H9 (cell line): ENCODE measurements around the gene MZF1. TPM values are rescaled to one million over a fixed set of nuclear protein-coding genes. Genes with fewer than 3 reads are reported as not detected.
A peak's percentile ranks its signal among the peaks of the same experiment; 100 is the strongest.

Source experiments
- DNase-seq: peaks from one replicate; pipeline ENCODE4 v3.0.0-alpha.2; 2017
- H2AFZ ChIP-seq: one replicate; pipeline ENCODE4 v1.6.1; 2013; ENCODE audit warnings: mild to moderate bottlenecking, low read length, control low read depth, moderate library complexity
- H2AK5ac ChIP-seq: 2 replicates; pipeline ENCODE4 v1.6.1; 2013; ENCODE audit warnings: low read length, control low read depth, mixed read lengths; ENCODE audit not compliant: insufficient read length
- H2BK120ac ChIP-seq: one replicate; pipeline ENCODE4 v1.6.1; 2013; ENCODE audit warnings: low read depth, mild to moderate bottlenecking, low read length, control low read depth, inconsistent platforms; ENCODE audit not compliant: poor library complexity, severe bottlenecking
- H2BK12ac ChIP-seq: 2 replicates; pipeline ENCODE4 v1.6.1; 2013; ENCODE audit warnings: low read length, control low read depth, mixed read lengths, low read depth; ENCODE audit not compliant: insufficient read length
- H2BK15ac ChIP-seq: 2 replicates; pipeline ENCODE4 v1.6.1; 2013; ENCODE audit warnings: low read depth, low read length, control low read depth
- H2BK20ac ChIP-seq: one replicate; pipeline ENCODE4 v1.6.1; 2013; ENCODE audit warnings: low read depth, mild to moderate bottlenecking, low read length, control low read depth, inconsistent platforms; ENCODE audit not compliant: poor library complexity, severe bottlenecking
- H2BK5ac ChIP-seq: 2 replicates; pipeline ENCODE4 v1.6.1; 2013; ENCODE audit warnings: low read length, control low read depth, mixed read lengths; ENCODE audit not compliant: insufficient read length
- H3K14ac ChIP-seq: 2 replicates; pipeline ENCODE4 v1.6.1; 2013; ENCODE audit warnings: low read length, control low read depth; ENCODE audit not compliant: insufficient read depth
- H3K18ac ChIP-seq: 2 replicates; pipeline ENCODE4 v1.6.1; 2013; ENCODE audit warnings: low read depth, mild to moderate bottlenecking, mixed read lengths, low read length, control low read depth; ENCODE audit not compliant: insufficient read length
- H3K23ac ChIP-seq: 2 replicates; pipeline ENCODE4 v1.6.1; 2013; ENCODE audit warnings: low read length, control low read depth, mixed read lengths, low read depth; ENCODE audit not compliant: insufficient read length
- H3K23me2 ChIP-seq: 2 replicates; pipeline ENCODE4 v1.6.1; 2013; ENCODE audit warnings: low read depth, mild to moderate bottlenecking, mixed read lengths, low read length, control low read depth; ENCODE audit not compliant: insufficient read length, poor library complexity, severe bottlenecking
- H3K27ac ChIP-seq: 2 replicates; pipeline ENCODE4 v1.5.1; 2013; ENCODE audit warnings: low read length, control low read depth, mixed read lengths, low read depth; ENCODE audit not compliant: insufficient read length
- H3K27me3 ChIP-seq: 2 replicates; pipeline ENCODE4 v1.6.1; 2013; ENCODE audit warnings: low read length, control low read depth, inconsistent platforms; ENCODE audit not compliant: insufficient read depth
- H3K4ac ChIP-seq: 2 replicates; pipeline ENCODE4 v1.6.1; 2013; ENCODE audit warnings: low read depth, mild to moderate bottlenecking, control low read depth, inconsistent platforms, low read length, moderate library complexity
- H3K4me1 ChIP-seq: 2 replicates; pipeline ENCODE4 v1.6.1; 2013; ENCODE audit warnings: low read length, control low read depth, inconsistent platforms; ENCODE audit not compliant: insufficient read depth
- H3K4me2 ChIP-seq: 2 replicates; pipeline ENCODE4 v1.6.1; 2013; ENCODE audit warnings: low read length, control low read depth, mixed read lengths; ENCODE audit not compliant: insufficient read length, insufficient read depth
- H3K56ac ChIP-seq: 2 replicates; pipeline ENCODE4 v1.6.1; 2013; ENCODE audit warnings: low read depth, mild to moderate bottlenecking, mixed read lengths, low read length, control low read depth; ENCODE audit not compliant: insufficient read length
- H3K79me1 ChIP-seq: 2 replicates; pipeline ENCODE4 v1.6.1; 2013; ENCODE audit warnings: low read depth, mild to moderate bottlenecking, moderate library complexity, low read length, control low read depth, inconsistent platforms; ENCODE audit not compliant: insufficient read depth, poor library complexity, severe bottlenecking
- H3K79me2 ChIP-seq: 2 replicates; pipeline ENCODE4 v1.6.1; 2013; ENCODE audit warnings: low read length, control low read depth, inconsistent platforms; ENCODE audit not compliant: insufficient read depth
- H3K9ac ChIP-seq: 2 replicates; pipeline ENCODE4 v1.6.1; 2013; ENCODE audit warnings: low read length, control low read depth, mixed read lengths; ENCODE audit not compliant: insufficient read length; ENCODE audit errors: extremely low read depth
- H3K9me3 ChIP-seq: one replicate; pipeline ENCODE4 v1.6.1; 2013; ENCODE audit warnings: low read depth, low read length, inconsistent platforms; ENCODE audit not compliant: control insufficient read depth
- H3T11ph ChIP-seq: one replicate; pipeline ENCODE4 v1.6.1; 2013; ENCODE audit warnings: mild to moderate bottlenecking, low read length, control low read depth, inconsistent platforms
- H4K20me1 ChIP-seq: one replicate; pipeline ENCODE4 v1.6.1; 2013; ENCODE audit not compliant: control insufficient read depth, insufficient read length, insufficient read depth
- H4K5ac ChIP-seq: 2 replicates; pipeline ENCODE4 v1.6.1; 2013; ENCODE audit warnings: low read depth, mild to moderate bottlenecking, mixed read lengths, low read length, control low read depth; ENCODE audit not compliant: insufficient read length
- H4K8ac ChIP-seq: replicated peaks from 2 replicates; pipeline ENCODE4 v1.6.1; 2013; ENCODE audit warnings: low read length, control low read depth, mixed read lengths, low read depth; ENCODE audit not compliant: insufficient read length
- H4K91ac ChIP-seq: 2 replicates; pipeline ENCODE4 v1.6.1; 2013; ENCODE audit warnings: low read depth, mild to moderate bottlenecking, moderate library complexity, mixed read lengths, low read length, control low read depth; ENCODE audit not compliant: insufficient read length
- H3K27ac Mint-ChIP-seq, 3 experiments: 2 replicates in 2 of 3; 3 replicates in 1 of 3; pipeline ENCODE4 v1.8.0; 2020 to 2021; ENCODE audit warnings: mixed read lengths in 3 of 3, mild to moderate bottlenecking in 1 of 3, moderate library complexity in 1 of 3
- H3K27me3 Mint-ChIP-seq: 2 replicates; pipeline ENCODE4 v1.8.0; 2021; ENCODE audit warnings: low read depth, mild to moderate bottlenecking, moderate library complexity, mixed read lengths
- H3K36me3 Mint-ChIP-seq, 3 experiments: 2 replicates in 2 of 3; 3 replicates in 1 of 3; pipeline ENCODE4 v1.8.0; 2020 to 2021; ENCODE audit warnings: low read depth in 3 of 3, mixed read lengths in 3 of 3; ENCODE audit not compliant: insufficient read depth in 1 of 3
- H3K4me1 Mint-ChIP-seq, 2 experiments: 2 replicates each; pipeline ENCODE4 v1.8.0; 2020; ENCODE audit warnings: mixed read lengths in 2 of 2
- H3K4me3 Mint-ChIP-seq, 2 experiments: 2 replicates in 1 of 2; 3 replicates in 1 of 2; pipeline ENCODE4 v1.8.0; 2020 to 2021; ENCODE audit warnings: mild to moderate bottlenecking in 2 of 2, mixed read lengths in 2 of 2, moderate library complexity in 1 of 2
- H3K9me3 Mint-ChIP-seq, 2 experiments: 2 replicates in 1 of 2; 3 replicates in 1 of 2; pipeline ENCODE4 v1.8.0; 2020; ENCODE audit warnings: mild to moderate bottlenecking in 2 of 2, mixed read lengths in 2 of 2, moderate library complexity in 1 of 2
- CTCF ChIP-seq: fragments of 200-600 bp; sonication (generic); conservative IDR thresholded peaks from 3 replicates; pipeline ENCODE4 v1.8.0; 2021; ENCODE audit warnings: antibody characterized with exemption, mild to moderate bottlenecking
- WGBS: extraction: QIAGEN DNeasy Blood & Tissue Kit; methylation state at CpG from one replicate; pipeline ENCODE4 v1.1.7; 2013; ENCODE audit warnings: missing lambda C conversion rate, low lambda C conversion rate, mixed read lengths; ENCODE audit not compliant: insufficient read length; ENCODE audit errors: extremely low coverage; 5-methylcytosine and 5-hydroxymethylcytosine counted together
- total RNA-seq: library from RNA; stranded (reverse); gene quantifications from 2 replicates; pipeline ENCODE4 v1.2.1, GENCODE V29; 2021

Gene MZF1
- total RNA-seq, 1 experiment from 2014 or later = 23.6 TPM

GRCh38 chr19:58560007-58560887, 12.9 kb downstream of the MZF1 start:
- TF ChIP-seq CTCF = no peak
- no peak overlapping the region for H2BK15ac ChIP-seq
- peaks cover 4% of the 10 kb centered on the region for H3K23me2 ChIP-seq
- H3K23ac ChIP-seq = no peak overlapping the region
- Mint-ChIP-seq H3K27ac (peak overlapping the region; percentile 51 to 100 (median 100); a peak in 4 of 7 replicates), H3K9me3 (no peaks in the 10 kb centered on the region; a peak in 1 of 5 replicates), H3K4me1 (peaks cover 12 to 31% of the 10 kb centered on the region in 2 experiments), H3K36me3 (peaks cover 16 to 39% (median 26%) of the 10 kb centered on the region in 3 experiments; a peak in 6 of 7 replicates), H3K27me3 (peaks cover 1% of the 10 kb centered on the region; the same call in 1 of the 2 replicates), H3K4me3 (peak overlapping the region; percentile 96)
- no peak overlapping the region for H3K4ac ChIP-seq
- H2BK12ac ChIP-seq = no peak overlapping the region
- peak overlapping the region; percentile 2 for H3K18ac ChIP-seq
- peak overlapping the region; percentile 85; the same call in 1 of the 2 replicates for H3K14ac ChIP-seq
- no peak overlapping the region for H2BK5ac ChIP-seq
- H2AK5ac ChIP-seq = no peak overlapping the region
- no peaks in the 10 kb centered on the region for H3K27me3 ChIP-seq
- H4K8ac ChIP-seq = no peak overlapping the region
- no peak overlapping the region for H3T11ph ChIP-seq
- no peak overlapping the region for H2AFZ ChIP-seq
- H3K4me1 ChIP-seq = no peaks in the 10 kb centered on the region
- WGBS = no CpG with 5 or more reads among the region's 8 CpGs
- H2BK120ac ChIP-seq = no peak overlapping the region
- no peaks in the 10 kb centered on the region for H3K79me1 ChIP-seq
- peaks cover 8% of the 10 kb centered on the region; the same call in 1 of the 2 replicates for H3K79me2 ChIP-seq
- DNase-seq = no peak
- peak overlapping the region; percentile 1 for H4K5ac ChIP-seq
- no peak overlapping the region for H3K56ac ChIP-seq
- H4K91ac ChIP-seq = no peak overlapping the region
- peak overlapping the region; percentile 58 for H3K9ac ChIP-seq
- no peaks in the 10 kb centered on the region for H4K20me1 ChIP-seq
- peak overlapping the region; percentile 67 for H3K4me2 ChIP-seq
- H3K27ac ChIP-seq = no peak overlapping the region
- H3K9me3 ChIP-seq = no peaks in the 10 kb centered on the region
- no peak overlapping the region for H2BK20ac ChIP-seq
